CD4-positive, alpha-beta T cell treated with Interleukin-6 at 100 ng/mL for 8 hours (primary cell): Measurements from ENCODE around the gene SPANXN1.
"Not testable (repeated sequence)": the region's sequence is repeated elsewhere in the genome, so short reads cannot be mapped to it uniquely, and the experiment has no call there.

ENCODE experiments used
- DNase-seq: peaks from one replicate; pipeline ENCODE4 v3.0.0-alpha.2; 2020; ENCODE audit warnings: mixed read lengths, low spot score

Gene SPANXN1

GRCh38 chrX:145247203-145247602 lies at the start of gene SPANXN1:
TSS of gene SPANXN1 (plus strand) at chrX:145247503. CDS start at chrX:145247587, 84 bp downstream.
- DNase-seq: not testable (repeated sequence)

- no peak for DNase-seq
These were observed 48.2 kb upstream of the SPANXN1 start for GRCh38 chrX:145199078-145199477.

GRCh38 chrX:145213504-145213903 lies 33.8 kb upstream of the SPANXN1 start:
- DNase-seq: no peak

GRCh38 chrX:145292218-145292617 lies 44.9 kb downstream of the SPANXN1 start:
- no peak for DNase-seq
